ENCODE data around the gene ATP8B2.

DNA sequence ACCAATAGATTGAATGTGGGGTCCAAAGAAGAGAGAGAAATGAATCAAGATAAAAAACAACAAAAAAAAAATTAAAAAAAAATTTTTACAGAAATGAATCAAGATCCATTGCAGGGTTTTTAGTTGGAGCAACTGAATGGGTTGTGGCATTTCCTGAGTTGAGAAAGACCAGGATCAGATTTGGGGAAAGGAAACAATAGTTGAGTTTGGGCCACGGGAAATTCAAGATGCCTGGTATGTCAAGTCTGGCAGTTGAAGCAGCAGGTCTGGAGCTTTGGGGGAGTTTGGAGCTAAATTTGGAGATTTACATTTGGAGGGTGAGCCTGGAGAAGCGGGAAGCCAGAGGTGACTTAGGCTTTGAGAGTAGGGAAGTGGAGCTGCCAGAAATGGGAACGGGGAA lies 22.6 kb downstream of the ATP8B2 start:
- TF ChIP-seq, protein P1, sequence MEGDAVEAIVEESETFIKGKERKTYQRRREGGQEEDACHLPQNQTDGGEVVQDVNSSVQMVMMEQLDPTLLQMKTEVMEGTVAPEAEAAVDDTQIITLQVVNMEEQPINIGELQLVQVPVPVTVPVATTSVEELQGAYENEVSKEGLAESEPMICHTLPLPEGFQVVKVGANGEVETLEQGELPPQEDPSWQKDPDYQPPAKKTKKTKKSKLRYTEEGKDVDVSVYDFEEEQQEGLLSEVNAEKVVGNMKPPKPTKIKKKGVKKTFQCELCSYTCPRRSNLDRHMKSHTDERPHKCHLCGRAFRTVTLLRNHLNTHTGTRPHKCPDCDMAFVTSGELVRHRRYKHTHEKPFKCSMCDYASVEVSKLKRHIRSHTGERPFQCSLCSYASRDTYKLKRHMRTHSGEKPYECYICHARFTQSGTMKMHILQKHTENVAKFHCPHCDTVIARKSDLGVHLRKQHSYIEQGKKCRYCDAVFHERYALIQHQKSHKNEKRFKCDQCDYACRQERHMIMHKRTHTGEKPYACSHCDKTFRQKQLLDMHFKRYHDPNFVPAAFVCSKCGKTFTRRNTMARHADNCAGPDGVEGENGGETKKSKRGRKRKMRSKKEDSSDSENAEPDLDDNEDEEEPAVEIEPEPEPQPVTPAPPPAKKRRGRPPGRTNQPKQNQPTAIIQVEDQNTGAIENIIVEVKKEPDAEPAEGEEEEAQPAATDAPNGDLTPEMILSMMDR (IDR thresholded peaks at IDR 0.05; ENCODE audit: low read depth, low read length), result no peak
- TF ChIP-seq EZH2phosphoT487 (IDR thresholded peaks at IDR 0.05; ENCODE audit: low read depth), result no peak

Data from OCI-LY3 (cell line).